NCI-H2196 treated with DMSO at 0.1 percent for 48 hours (cell line): ENCODE data around the gene PLK2.

Experiments used
- DNase-seq: peaks from one replicate; lab custom pipeline; 2025; ENCODE audit not compliant: unreplicated experiment; lab: John Stamatoyannopoulos, UW

Gene PLK2

GRCh38 chr5:58481066-58481676, 21.3 kb upstream of the PLK2 start:
- no peak for DNase-seq

- no peak for DNase-seq
These were observed 18.0 kb upstream of the PLK2 start for GRCh38 chr5:58477760-58478376.

GRCh38 chr5:58475404-58475803, 15.5 kb upstream of the PLK2 start:
- no peak for DNase-seq

- no peak for DNase-seq
These were observed 10.0 kb upstream of the PLK2 start for GRCh38 chr5:58469896-58470295.

GRCh38 chr5:58466939-58467338, 7.1 kb upstream of the PLK2 start:
- DNase-seq = no peak

- no peak for DNase-seq
These were observed 2.8 kb upstream of the PLK2 start for GRCh38 chr5:58462623-58463230.

- DNase-seq = no peak
These were observed 2.3 kb upstream of the PLK2 start for GRCh38 chr5:58462154-58462553.

- peak; percentile 2 for DNase-seq
These were observed 923 bp upstream of the PLK2 start for GRCh38 chr5:58460732-58461286.

- no peak for DNase-seq
These were observed 512 bp downstream of the PLK2 start for GRCh38 chr5:58459146-58460001.

- DNase-seq = no peak
These were observed 1.1 kb downstream of the PLK2 start for GRCh38 chr5:58458743-58459145.

- DNase-seq = no peak
These were observed 1.6 kb downstream of the PLK2 start for GRCh38 chr5:58458141-58458742.

GRCh38 chr5:58457050-58457449, 2.8 kb downstream of the PLK2 start:
- no peak for DNase-seq

GRCh38 chr5:58456486-58456885, 3.4 kb downstream of the PLK2 start:
- no peak for DNase-seq

GRCh38 chr5:58456026-58456425, 3.9 kb downstream of the PLK2 start:
- no peak for DNase-seq

- DNase-seq = no peak
These were observed 4.4 kb downstream of the PLK2 start for GRCh38 chr5:58455480-58455879.

- DNase-seq = no peak
These were observed 4.8 kb downstream of the PLK2 start for GRCh38 chr5:58455066-58455465.

GRCh38 chr5:58454025-58454424, 5.9 kb downstream of the PLK2 start:
- no peak for DNase-seq

- DNase-seq = no peak
These were observed 6.6 kb downstream of the PLK2 start for GRCh38 chr5:58453306-58453705.

- no peak for DNase-seq
These were observed 7.2 kb downstream of the PLK2 start for GRCh38 chr5:58452566-58453258.
